ENCODE data around the gene USP17L10. TPM values are rescaled to one million over a fixed set of nuclear protein-coding genes. Genes with fewer than 3 reads are reported as not detected.
"Not testable (repeated sequence)": the region's sequence is repeated elsewhere in the genome, so short reads cannot be mapped to it uniquely, and the experiment has no call there.

USP17L10 gene
- total and polyA plus RNA-seq, 2 donors from 2014 or later: not detected

DNA sequence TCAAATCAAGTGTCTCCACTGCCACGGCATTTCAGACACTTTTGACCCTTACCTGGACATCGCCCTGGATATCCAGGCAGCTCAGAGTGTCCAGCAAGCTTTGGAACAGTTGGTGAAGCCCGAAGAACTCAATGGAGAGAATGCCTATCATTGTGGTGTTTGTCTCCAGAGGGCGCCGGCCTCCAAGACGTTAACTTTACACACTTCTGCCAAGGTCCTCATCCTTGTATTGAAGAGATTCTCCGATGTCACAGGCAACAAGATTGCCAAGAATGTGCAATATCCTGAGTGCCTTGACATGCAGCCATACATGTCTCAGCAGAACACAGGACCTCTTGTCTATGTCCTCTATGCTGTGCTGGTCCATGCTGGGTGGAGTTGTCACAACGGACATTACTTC is 19.8 kb downstream of the USP17L10 start:
- DNase-seq; intact Hi-C loops (cut with DNase I): not testable (repeated sequence)

DNA sequence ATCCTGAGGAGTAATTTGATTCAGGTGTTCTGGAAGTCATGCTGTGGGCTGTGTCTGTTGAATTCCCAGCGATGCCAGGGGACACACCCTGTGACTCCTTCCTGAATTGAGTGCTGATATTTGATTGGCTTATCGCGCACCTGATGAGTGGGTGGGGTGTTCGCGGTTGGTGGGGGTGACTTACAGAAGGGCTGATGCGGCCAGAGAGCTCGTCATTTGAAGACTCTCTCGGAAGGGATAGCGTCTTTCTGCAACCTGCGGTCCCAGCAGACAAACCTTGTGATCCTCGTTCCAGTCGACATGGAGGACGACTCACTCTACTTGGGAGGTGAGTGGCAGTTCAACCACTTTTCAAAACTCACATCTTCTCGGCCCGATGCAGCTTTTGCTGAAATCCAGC is 23.6 kb downstream of the USP17L10 start, which contains the start of gene USP17L15:
Gene USP17L15 (plus strand): TSS at position 301 of the 400 bp plus-strand sequence. CDS start 0 bp downstream, at position 301.
- H3K9ac ChIP-seq (ENCODE audit: low read length in 3 of 3); H3K4me3 ChIP-seq (ENCODE audit: low read length in 3 of 3); DNase-seq; intact Hi-C loops (cut with DNase I); FAIRE-seq; H3K4me1 ChIP-seq (ENCODE audit: control insufficient read depth in 2 of 3, insufficient read depth in 2 of 3, low read depth in 1 of 3, low read length in 3 of 3); H3K9me3 ChIP-seq (ENCODE audit: control insufficient read depth in 2 of 3, insufficient read depth in 1 of 3, low read length in 3 of 3); H3K36me3 ChIP-seq (ENCODE audit: control insufficient read depth in 2 of 3, insufficient read depth in 3 of 3, low read length in 3 of 3); H3K27me3 ChIP-seq (ENCODE audit: control insufficient read depth, insufficient read depth, low read length); H3K27ac ChIP-seq (ENCODE audit: low read depth in 2 of 2, low read length in 2 of 2): not testable (repeated sequence)

More for the DNA sequence above, 19.8 kb downstream of the USP17L10 start:
- not testable (repeated sequence) for H3K27me3 ChIP-seq (ENCODE audit: control insufficient read depth, insufficient read depth, low read length); H3K4me1 ChIP-seq (ENCODE audit: control insufficient read depth in 2 of 3, insufficient read depth in 2 of 3, low read depth in 1 of 3, low read length in 3 of 3); H3K27ac ChIP-seq (ENCODE audit: low read depth in 2 of 2, low read length in 2 of 2); FAIRE-seq; H3K9me3 ChIP-seq (ENCODE audit: control insufficient read depth in 2 of 3, insufficient read depth in 1 of 3, low read length in 3 of 3); H3K36me3 ChIP-seq (ENCODE audit: control insufficient read depth in 2 of 3, insufficient read depth in 3 of 3, low read length in 3 of 3); H3K9ac ChIP-seq (ENCODE audit: low read length in 3 of 3); H3K4me3 ChIP-seq (ENCODE audit: low read length in 3 of 3)

- DNase-seq: peak in 1 of 5 donors; percentile 10
- H3K4me1 ChIP-seq (ENCODE audit: control insufficient read depth in 2 of 3, insufficient read depth in 2 of 3, low read depth in 1 of 3, low read length in 3 of 3); FAIRE-seq; H3K9me3 ChIP-seq (ENCODE audit: control insufficient read depth in 2 of 3, insufficient read depth in 1 of 3, low read length in 3 of 3); intact Hi-C loops (cut with DNase I); H3K9ac ChIP-seq (ENCODE audit: low read length in 3 of 3); H3K27me3 ChIP-seq (ENCODE audit: control insufficient read depth, insufficient read depth, low read length); H3K36me3 ChIP-seq (ENCODE audit: control insufficient read depth in 2 of 3, insufficient read depth in 3 of 3, low read length in 3 of 3); H3K4me3 ChIP-seq (ENCODE audit: low read length in 3 of 3); H3K27ac ChIP-seq (ENCODE audit: low read depth in 2 of 2, low read length in 2 of 2): not testable (repeated sequence)
Observed at GRCh38 chr4:9238461-9238860, 28.0 kb downstream of the USP17L10 start.

GRCh38 chr4:9243579-9243978 is 33.1 kb downstream of the USP17L10 start, which contains the start of gene USP17L17:
Gene USP17L17 (plus strand): TSS chr4:9243879. CDS start chr4:9243879, 0 bp downstream.
- DNase-seq; H3K27ac ChIP-seq (ENCODE audit: low read depth in 2 of 2, low read length in 2 of 2); intact Hi-C loops (cut with DNase I); H3K36me3 ChIP-seq (ENCODE audit: control insufficient read depth in 2 of 3, insufficient read depth in 3 of 3, low read length in 3 of 3); H3K9ac ChIP-seq (ENCODE audit: low read length in 3 of 3); FAIRE-seq; H3K4me1 ChIP-seq (ENCODE audit: control insufficient read depth in 2 of 3, insufficient read depth in 2 of 3, low read depth in 1 of 3, low read length in 3 of 3); H3K9me3 ChIP-seq (ENCODE audit: control insufficient read depth in 2 of 3, insufficient read depth in 1 of 3, low read length in 3 of 3); H3K27me3 ChIP-seq (ENCODE audit: control insufficient read depth, insufficient read depth, low read length); H3K4me3 ChIP-seq (ENCODE audit: low read length in 3 of 3): not testable (repeated sequence)

DNA sequence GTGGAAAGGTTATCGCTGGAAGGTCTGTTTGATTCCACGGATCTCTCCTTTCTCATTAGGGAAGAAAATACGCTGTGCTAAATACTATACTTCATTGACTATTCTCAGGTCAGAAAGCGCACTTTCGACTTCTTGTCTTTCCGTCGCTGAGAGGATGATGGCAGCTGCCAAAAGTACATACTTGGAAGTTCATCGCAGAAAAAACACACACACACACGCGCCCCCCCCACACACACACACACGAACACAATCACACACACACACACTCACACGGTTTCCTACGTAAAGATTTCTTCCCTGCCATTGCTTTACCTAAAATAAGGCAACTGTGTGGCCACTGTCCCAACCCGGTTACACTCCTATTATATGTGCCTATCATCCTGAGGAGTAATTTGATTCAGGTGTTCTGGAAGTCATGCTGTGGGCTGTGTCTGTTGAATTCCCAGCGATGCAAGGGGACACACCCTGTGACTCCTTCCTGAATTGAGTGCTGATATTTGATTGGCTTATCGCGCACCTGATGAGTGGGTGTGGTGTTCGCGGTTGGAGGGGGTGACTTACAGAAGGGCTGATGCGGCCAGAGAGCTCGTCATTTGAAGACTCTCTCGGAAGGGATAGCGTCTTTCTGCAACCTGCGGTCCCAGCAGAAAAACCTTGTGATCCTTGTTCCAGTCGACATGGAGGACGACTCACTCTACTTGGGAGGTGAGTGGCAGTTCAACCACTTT is 37.7 kb downstream of the USP17L10 start, which contains the start of gene USP17L18:
Gene USP17L18 (plus strand): TSS at position 678 of the 728 bp plus-strand sequence. CDS start 0 bp downstream, at position 678.
- intact Hi-C loops (cut with DNase I); H3K9ac ChIP-seq (ENCODE audit: low read length in 3 of 3); H3K27ac ChIP-seq (ENCODE audit: low read depth in 2 of 2, low read length in 2 of 2); H3K27me3 ChIP-seq (ENCODE audit: control insufficient read depth, insufficient read depth, low read length); H3K9me3 ChIP-seq (ENCODE audit: control insufficient read depth in 2 of 3, insufficient read depth in 1 of 3, low read length in 3 of 3); H3K4me1 ChIP-seq (ENCODE audit: control insufficient read depth in 2 of 3, insufficient read depth in 2 of 3, low read depth in 1 of 3, low read length in 3 of 3); FAIRE-seq; H3K36me3 ChIP-seq (ENCODE audit: control insufficient read depth in 2 of 3, insufficient read depth in 3 of 3, low read length in 3 of 3); H3K4me3 ChIP-seq (ENCODE audit: low read length in 3 of 3): not testable (repeated sequence)
- peak in 3 of 5 donors; percentile 5 to 38 (median 15) for DNase-seq

DNA sequence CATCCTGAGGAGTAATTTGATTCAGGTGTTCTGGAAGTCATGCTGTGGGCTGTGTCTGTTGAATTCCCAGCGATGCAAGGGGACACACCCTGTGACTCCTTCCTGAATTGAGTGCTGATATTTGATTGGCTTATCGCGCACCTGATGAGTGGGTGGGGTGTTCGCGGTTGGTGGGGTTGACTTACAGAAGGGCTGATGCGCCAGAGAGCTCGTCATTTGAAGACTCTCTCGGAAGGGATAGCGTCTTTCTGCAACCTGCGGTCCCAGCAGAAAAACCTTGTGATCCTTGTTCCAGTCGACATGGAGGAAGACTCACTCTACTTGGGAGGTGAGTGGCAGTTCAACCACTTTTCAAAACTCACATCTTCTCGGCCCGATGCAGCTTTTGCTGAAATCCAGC is 42.6 kb downstream of the USP17L10 start, which contains the start of gene USP17L19:
Gene USP17L19 (plus strand): TSS at position 301 of the 400 bp plus-strand sequence. CDS start 0 bp downstream, at position 301.
- H3K9ac ChIP-seq (ENCODE audit: low read length in 3 of 3); H3K36me3 ChIP-seq (ENCODE audit: control insufficient read depth in 2 of 3, insufficient read depth in 3 of 3, low read length in 3 of 3); H3K27me3 ChIP-seq (ENCODE audit: control insufficient read depth, insufficient read depth, low read length); H3K4me1 ChIP-seq (ENCODE audit: control insufficient read depth in 2 of 3, insufficient read depth in 2 of 3, low read depth in 1 of 3, low read length in 3 of 3); DNase-seq; H3K4me3 ChIP-seq (ENCODE audit: low read length in 3 of 3); FAIRE-seq; H3K27ac ChIP-seq (ENCODE audit: low read depth in 2 of 2, low read length in 2 of 2); H3K9me3 ChIP-seq (ENCODE audit: control insufficient read depth in 2 of 3, insufficient read depth in 1 of 3, low read length in 3 of 3); intact Hi-C loops (cut with DNase I): not testable (repeated sequence)

GRCh38 chr4:9257824-9258223 is 47.4 kb downstream of the USP17L10 start, which contains the start of gene USP17L20:
Gene USP17L20 (plus strand): TSS chr4:9258124. CDS start chr4:9258124, 0 bp downstream.
- H3K4me3 ChIP-seq (ENCODE audit: low read length in 3 of 3); intact Hi-C loops (cut with DNase I); H3K9ac ChIP-seq (ENCODE audit: low read length in 3 of 3); DNase-seq; H3K4me1 ChIP-seq (ENCODE audit: control insufficient read depth in 2 of 3, insufficient read depth in 2 of 3, low read depth in 1 of 3, low read length in 3 of 3); H3K27ac ChIP-seq (ENCODE audit: low read depth in 2 of 2, low read length in 2 of 2); H3K9me3 ChIP-seq (ENCODE audit: control insufficient read depth in 2 of 3, insufficient read depth in 1 of 3, low read length in 3 of 3); FAIRE-seq; H3K36me3 ChIP-seq (ENCODE audit: control insufficient read depth in 2 of 3, insufficient read depth in 3 of 3, low read length in 3 of 3); H3K27me3 ChIP-seq (ENCODE audit: control insufficient read depth, insufficient read depth, low read length): not testable (repeated sequence)
